Measurements from ENCODE around the gene ALDH1L1.

- TF ChIP-seq CTCF (IDR thresholded peaks at IDR 0.05) = peak in 2 of 3 experiments; percentile 8 to 30
- no peak for TF ChIP-seq EP300 (IDR thresholded peaks at IDR 0.05)
These were observed 66.5 kb downstream of the ALDH1L1 start for GRCh38 chr3:126113733-126114442.
